ENCODE measurements around the gene SPTSSA.

SPTSSA gene

GRCh38 chr14:34472706-34473279, 10.8 kb upstream of the SPTSSA start:
- no peak for TF ChIP-seq CTCF (IDR thresholded peaks at IDR 0.05; ENCODE audit: extremely low read depth, insufficient read depth, missing control alignments)
- DNase-seq (ENCODE audit: low spot score) = no peak
- in situ Hi-C loops (cut with MboI; ENCODE audit: low pct_unique_long_range_greater_than_20kb, low sequenced_read_pairs, unreplicated experiment) = no loop called here

GRCh38 chr14:34470319-34470718, 8.3 kb upstream of the SPTSSA start:
- in situ Hi-C loops (cut with MboI; ENCODE audit: low pct_unique_long_range_greater_than_20kb, low sequenced_read_pairs, unreplicated experiment) = no loop called here
- no peak for TF ChIP-seq CTCF (IDR thresholded peaks at IDR 0.05; ENCODE audit: extremely low read depth, insufficient read depth, missing control alignments)
- no peak for DNase-seq (ENCODE audit: low spot score)

GRCh38 chr14:34466691-34467090, 4.7 kb upstream of the SPTSSA start:
- in situ Hi-C loops (cut with MboI; ENCODE audit: low pct_unique_long_range_greater_than_20kb, low sequenced_read_pairs, unreplicated experiment) = no loop called here
- TF ChIP-seq CTCF (IDR thresholded peaks at IDR 0.05; ENCODE audit: extremely low read depth, insufficient read depth, missing control alignments) = no peak
- no peak for DNase-seq (ENCODE audit: low spot score)

- DNase-seq (ENCODE audit: low spot score) = no peak
Observed at GRCh38 chr14:34465069-34465859, 3.2 kb upstream of the SPTSSA start.

GRCh38 chr14:34463598-34463961, 1.5 kb upstream of the SPTSSA start:
- no peak for DNase-seq (ENCODE audit: low spot score)
- TF ChIP-seq CTCF (IDR thresholded peaks at IDR 0.05; ENCODE audit: extremely low read depth, insufficient read depth, missing control alignments) = no peak
- in situ Hi-C loops (cut with MboI; ENCODE audit: low pct_unique_long_range_greater_than_20kb, low sequenced_read_pairs, unreplicated experiment) = no loop called here

More at GRCh38 chr14:34465069-34465859, 3.2 kb upstream of the SPTSSA start:
- in situ Hi-C loops (cut with MboI; ENCODE audit: low pct_unique_long_range_greater_than_20kb, low sequenced_read_pairs, unreplicated experiment) = no loop called here
- no peak for TF ChIP-seq CTCF (IDR thresholded peaks at IDR 0.05; ENCODE audit: extremely low read depth, insufficient read depth, missing control alignments)

- in situ Hi-C loops (cut with MboI; ENCODE audit: low pct_unique_long_range_greater_than_20kb, low sequenced_read_pairs, unreplicated experiment) = no loop called here
- peak; percentile 52 for DNase-seq (ENCODE audit: low spot score)
- no peak for TF ChIP-seq CTCF (IDR thresholded peaks at IDR 0.05; ENCODE audit: extremely low read depth, insufficient read depth, missing control alignments)
Observed at GRCh38 chr14:34461334-34462131, 507 bp downstream of the SPTSSA start.

Measured in GM13977 (cell line).